GM18519 (cell line): ENCODE measurements around the gene NXF1.

Source experiments
- ATAC-seq: cut with Tn5 transposase; IDR thresholded peaks from one replicate; pipeline ENCODE4 v1.9.1; 2021; ENCODE audit warnings: mild to moderate bottlenecking, moderate library complexity; ENCODE audit not compliant: unreplicated experiment, low FRiP score

Gene NXF1

GRCh38 chr11:62747475-62748160, 57.6 kb downstream of the NXF1 start:
- no peak for ATAC-seq
